Measurements from ENCODE around the gene EIF5A2. TPM values are rescaled to one million over a fixed set of nuclear protein-coding genes. Genes with fewer than 3 reads are reported as not detected.

EIF5A2 gene
- polyA plus RNA-seq, 1 donor from 2014 or later, result 0.94 TPM

DNA sequence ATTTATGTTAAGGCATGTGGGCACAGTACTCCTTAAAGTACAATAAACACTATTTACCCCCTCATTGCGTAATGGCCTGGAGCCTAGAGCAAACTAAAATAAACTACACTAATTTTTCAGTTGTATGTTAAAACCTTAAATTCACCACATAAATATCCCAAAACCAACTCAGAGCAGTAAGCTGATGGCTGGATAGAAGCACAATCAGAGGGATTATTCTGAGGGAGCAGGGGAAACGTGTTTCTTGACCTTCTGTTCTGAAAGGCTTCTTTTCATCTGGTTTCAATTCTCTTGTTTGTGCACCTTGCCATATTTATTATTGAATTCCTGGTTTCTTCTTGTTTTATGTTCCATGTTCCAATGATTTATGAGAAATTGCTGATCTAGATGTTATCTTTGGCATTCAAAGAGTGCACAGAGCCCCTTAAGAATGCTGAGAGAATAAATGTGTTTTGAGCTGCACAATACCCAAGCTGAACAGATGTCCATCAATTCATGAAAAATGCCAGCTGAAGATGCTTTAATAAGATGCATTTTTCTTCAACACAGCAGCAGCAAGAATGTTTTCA lies 68.1 kb downstream of the EIF5A2 start:
- no peak for TF ChIP-seq TAF1 (IDR thresholded peaks at IDR 0.05; ENCODE audit: low read depth)
- TF ChIP-seq, protein P1, sequence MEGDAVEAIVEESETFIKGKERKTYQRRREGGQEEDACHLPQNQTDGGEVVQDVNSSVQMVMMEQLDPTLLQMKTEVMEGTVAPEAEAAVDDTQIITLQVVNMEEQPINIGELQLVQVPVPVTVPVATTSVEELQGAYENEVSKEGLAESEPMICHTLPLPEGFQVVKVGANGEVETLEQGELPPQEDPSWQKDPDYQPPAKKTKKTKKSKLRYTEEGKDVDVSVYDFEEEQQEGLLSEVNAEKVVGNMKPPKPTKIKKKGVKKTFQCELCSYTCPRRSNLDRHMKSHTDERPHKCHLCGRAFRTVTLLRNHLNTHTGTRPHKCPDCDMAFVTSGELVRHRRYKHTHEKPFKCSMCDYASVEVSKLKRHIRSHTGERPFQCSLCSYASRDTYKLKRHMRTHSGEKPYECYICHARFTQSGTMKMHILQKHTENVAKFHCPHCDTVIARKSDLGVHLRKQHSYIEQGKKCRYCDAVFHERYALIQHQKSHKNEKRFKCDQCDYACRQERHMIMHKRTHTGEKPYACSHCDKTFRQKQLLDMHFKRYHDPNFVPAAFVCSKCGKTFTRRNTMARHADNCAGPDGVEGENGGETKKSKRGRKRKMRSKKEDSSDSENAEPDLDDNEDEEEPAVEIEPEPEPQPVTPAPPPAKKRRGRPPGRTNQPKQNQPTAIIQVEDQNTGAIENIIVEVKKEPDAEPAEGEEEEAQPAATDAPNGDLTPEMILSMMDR (IDR thresholded peaks at IDR 0.05; ENCODE audit: poor library complexity, severe bottlenecking), result no peak
- TF ChIP-seq, protein P2, sequence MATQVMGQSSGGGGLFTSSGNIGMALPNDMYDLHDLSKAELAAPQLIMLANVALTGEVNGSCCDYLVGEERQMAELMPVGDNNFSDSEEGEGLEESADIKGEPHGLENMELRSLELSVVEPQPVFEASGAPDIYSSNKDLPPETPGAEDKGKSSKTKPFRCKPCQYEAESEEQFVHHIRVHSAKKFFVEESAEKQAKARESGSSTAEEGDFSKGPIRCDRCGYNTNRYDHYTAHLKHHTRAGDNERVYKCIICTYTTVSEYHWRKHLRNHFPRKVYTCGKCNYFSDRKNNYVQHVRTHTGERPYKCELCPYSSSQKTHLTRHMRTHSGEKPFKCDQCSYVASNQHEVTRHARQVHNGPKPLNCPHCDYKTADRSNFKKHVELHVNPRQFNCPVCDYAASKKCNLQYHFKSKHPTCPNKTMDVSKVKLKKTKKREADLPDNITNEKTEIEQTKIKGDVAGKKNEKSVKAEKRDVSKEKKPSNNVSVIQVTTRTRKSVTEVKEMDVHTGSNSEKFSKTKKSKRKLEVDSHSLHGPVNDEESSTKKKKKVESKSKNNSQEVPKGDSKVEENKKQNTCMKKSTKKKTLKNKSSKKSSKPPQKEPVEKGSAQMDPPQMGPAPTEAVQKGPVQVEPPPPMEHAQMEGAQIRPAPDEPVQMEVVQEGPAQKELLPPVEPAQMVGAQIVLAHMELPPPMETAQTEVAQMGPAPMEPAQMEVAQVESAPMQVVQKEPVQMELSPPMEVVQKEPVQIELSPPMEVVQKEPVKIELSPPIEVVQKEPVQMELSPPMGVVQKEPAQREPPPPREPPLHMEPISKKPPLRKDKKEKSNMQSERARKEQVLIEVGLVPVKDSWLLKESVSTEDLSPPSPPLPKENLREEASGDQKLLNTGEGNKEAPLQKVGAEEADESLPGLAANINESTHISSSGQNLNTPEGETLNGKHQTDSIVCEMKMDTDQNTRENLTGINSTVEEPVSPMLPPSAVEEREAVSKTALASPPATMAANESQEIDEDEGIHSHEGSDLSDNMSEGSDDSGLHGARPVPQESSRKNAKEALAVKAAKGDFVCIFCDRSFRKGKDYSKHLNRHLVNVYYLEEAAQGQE (IDR thresholded peaks at IDR 0.05; ENCODE audit: borderline replicate concordance), result no peak
- TF ChIP-seq POLR2AphosphoS5 (IDR thresholded peaks at IDR 0.05), result peak; percentile 41
- TF ChIP-seq EP300 (conservative IDR thresholded peaks at IDR 0.05; ENCODE audit: poor library complexity, severe bottlenecking), result peak; percentile 70
- Histone ChIP-seq H2AFZ (ENCODE audit: low read depth, low read length) (no peak overlapping the region), H3F3A (ENCODE audit: insufficient read depth, low read length, poor library complexity, severe bottlenecking) (no peaks in the 10 kb centered on the region), H3K27ac (ENCODE audit: low read length) (peak overlapping the region; percentile 51), H3K9ac (ENCODE audit: low read length) (no peak overlapping the region), H3K27me3 (ENCODE audit: insufficient read depth, low read depth, low read length) (no peaks in the 10 kb centered on the region), H3K9me3 (ENCODE audit: low read length) (no peaks in the 10 kb centered on the region), H4K20me1 (ENCODE audit: insufficient read depth) (no peaks in the 10 kb centered on the region), H3K79me2 (replicated peaks; ENCODE audit: insufficient read depth, low read length) (no peaks in the 10 kb centered on the region), H3K36me3 (ENCODE audit: insufficient read depth, low read length) (no peaks in the 10 kb centered on the region), H3K4me3 (ENCODE audit: low read length) (peak overlapping the region; percentile 19), H3K4me2 (ENCODE audit: low read length) (peak overlapping the region; percentile 19), H3K9me2 (ENCODE audit: insufficient read depth, low read length) (no peaks in the 10 kb centered on the region)

DNA sequence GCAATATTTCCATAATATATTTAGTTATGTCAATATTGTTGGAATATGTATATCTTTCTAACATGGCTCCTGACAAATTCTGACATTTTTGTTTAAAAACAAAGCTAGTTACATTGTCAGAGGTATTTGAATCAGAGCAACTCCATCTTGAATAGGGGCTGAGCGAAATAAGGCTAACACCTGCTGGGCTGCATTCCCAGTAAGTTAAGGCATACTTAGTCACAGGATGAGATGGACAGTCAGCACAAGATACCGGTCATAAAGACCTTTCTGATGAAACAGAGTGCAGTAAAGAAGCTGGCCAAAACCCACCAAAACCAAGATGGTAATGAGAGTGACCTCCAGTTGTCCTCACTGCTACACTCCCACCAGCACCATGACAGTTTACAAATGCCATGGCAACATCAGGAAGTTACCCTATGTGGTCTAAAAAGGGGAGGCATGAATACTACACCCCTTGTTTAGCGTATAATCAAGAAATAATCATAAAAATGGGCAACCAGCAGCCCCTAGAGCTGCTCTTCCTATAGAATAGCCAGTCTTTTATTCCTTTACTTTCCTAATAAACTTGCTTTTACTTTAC lies 68.8 kb downstream of the EIF5A2 start:
- Histone ChIP-seq H3K9ac (ENCODE audit: low read length) (no peak overlapping the region), H4K20me1 (ENCODE audit: insufficient read depth) (no peaks in the 10 kb centered on the region), H3K9me3 (ENCODE audit: low read length) (no peaks in the 10 kb centered on the region), H3K4me2 (ENCODE audit: low read length) (no peak overlapping the region), H3K27me3 (ENCODE audit: insufficient read depth, low read depth, low read length) (no peaks in the 10 kb centered on the region), H3K27ac (ENCODE audit: low read length) (no peak overlapping the region), H3K36me3 (ENCODE audit: insufficient read depth, low read length) (no peaks in the 10 kb centered on the region), H3F3A (ENCODE audit: insufficient read depth, low read length, poor library complexity, severe bottlenecking) (no peaks in the 10 kb centered on the region), H3K4me3 (ENCODE audit: low read length) (no peak overlapping the region), H2AFZ (ENCODE audit: low read depth, low read length) (no peak overlapping the region), H3K9me2 (ENCODE audit: insufficient read depth, low read length) (no peaks in the 10 kb centered on the region), H3K79me2 (replicated peaks; ENCODE audit: insufficient read depth, low read length) (no peaks in the 10 kb centered on the region)
- no peak for TF ChIP-seq TAF1 (IDR thresholded peaks at IDR 0.05; ENCODE audit: low read depth)
- TF ChIP-seq SMC3 (conservative IDR thresholded peaks at IDR 0.05; ENCODE audit: poor library complexity), result no peak
- TF ChIP-seq EP300 (conservative IDR thresholded peaks at IDR 0.05; ENCODE audit: poor library complexity, severe bottlenecking), result no peak
- TF ChIP-seq, protein P2 (IDR thresholded peaks at IDR 0.05; ENCODE audit: borderline replicate concordance), result no peak
- TF ChIP-seq, protein P1 (IDR thresholded peaks at IDR 0.05; ENCODE audit: poor library complexity, severe bottlenecking), result no peak
- no peak for TF ChIP-seq RAD21 (conservative IDR thresholded peaks at IDR 0.05)
- TF ChIP-seq EZH2 (IDR thresholded peaks at IDR 0.05; ENCODE audit: borderline replicate concordance, insufficient read depth, low read length, poor library complexity, severe bottlenecking), result no peak
- no peak for TF ChIP-seq POLR2AphosphoS5 (IDR thresholded peaks at IDR 0.05)
- TF ChIP-seq MXI1 (conservative IDR thresholded peaks at IDR 0.05; ENCODE audit: poor library complexity, severe bottlenecking), result no peak
